GM12801 (cell line): Measurements from ENCODE around the gene TIMM44.

Experiments used
- TF ChIP-seq, protein P1 (sequence below): IDR thresholded peaks from one replicate; pipeline ENCODE4 v1.5.1; 2011; ENCODE audit warnings: control low read depth; ENCODE audit not compliant: insufficient read length; ENCODE audit errors: extremely low read depth

TIMM44 gene

DNA sequence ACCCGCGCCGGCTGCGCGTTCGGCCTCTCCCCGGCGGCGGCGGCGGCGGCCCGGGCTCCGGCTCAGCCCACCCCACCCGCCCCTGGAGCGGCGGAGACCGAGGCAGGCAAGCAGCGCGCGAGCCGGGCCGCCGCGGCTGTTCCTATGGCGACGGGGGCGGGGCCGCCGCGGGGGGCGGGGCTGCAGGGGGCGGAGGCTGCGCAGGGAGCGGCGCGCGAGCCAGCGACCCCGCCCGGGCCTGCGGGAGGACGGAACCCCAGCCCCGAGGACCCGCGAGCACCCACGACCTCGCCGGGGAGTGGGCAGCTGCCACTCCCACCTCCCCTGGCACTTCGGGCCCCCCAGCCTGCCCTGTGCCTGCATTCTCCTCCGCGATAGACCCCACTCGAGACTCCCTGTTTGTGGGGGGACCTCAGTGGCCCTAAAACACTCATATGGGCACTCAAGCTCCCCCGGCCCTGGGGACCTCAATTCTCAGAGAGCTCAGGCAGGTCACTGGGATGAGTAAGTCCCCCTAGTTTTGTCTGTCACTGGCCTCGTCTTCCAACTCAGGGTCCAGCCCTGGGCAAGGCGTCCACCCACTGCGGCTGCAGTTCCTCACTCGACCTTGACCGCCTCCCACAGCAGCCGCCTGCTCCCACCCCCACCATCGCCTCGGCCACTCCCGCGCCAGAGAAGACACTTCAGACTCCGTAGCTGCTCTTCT lies 17.3 kb downstream of the TIMM44 start, which contains the start of gene CTXN1:
Gene CTXN1, minus strand, starts transcription at position 115 of the 706 bp plus-strand sequence. CDS start 597 bp downstream, outside the sequence.
- TF ChIP-seq, protein P1, sequence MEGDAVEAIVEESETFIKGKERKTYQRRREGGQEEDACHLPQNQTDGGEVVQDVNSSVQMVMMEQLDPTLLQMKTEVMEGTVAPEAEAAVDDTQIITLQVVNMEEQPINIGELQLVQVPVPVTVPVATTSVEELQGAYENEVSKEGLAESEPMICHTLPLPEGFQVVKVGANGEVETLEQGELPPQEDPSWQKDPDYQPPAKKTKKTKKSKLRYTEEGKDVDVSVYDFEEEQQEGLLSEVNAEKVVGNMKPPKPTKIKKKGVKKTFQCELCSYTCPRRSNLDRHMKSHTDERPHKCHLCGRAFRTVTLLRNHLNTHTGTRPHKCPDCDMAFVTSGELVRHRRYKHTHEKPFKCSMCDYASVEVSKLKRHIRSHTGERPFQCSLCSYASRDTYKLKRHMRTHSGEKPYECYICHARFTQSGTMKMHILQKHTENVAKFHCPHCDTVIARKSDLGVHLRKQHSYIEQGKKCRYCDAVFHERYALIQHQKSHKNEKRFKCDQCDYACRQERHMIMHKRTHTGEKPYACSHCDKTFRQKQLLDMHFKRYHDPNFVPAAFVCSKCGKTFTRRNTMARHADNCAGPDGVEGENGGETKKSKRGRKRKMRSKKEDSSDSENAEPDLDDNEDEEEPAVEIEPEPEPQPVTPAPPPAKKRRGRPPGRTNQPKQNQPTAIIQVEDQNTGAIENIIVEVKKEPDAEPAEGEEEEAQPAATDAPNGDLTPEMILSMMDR: no peak

GRCh38 chr19:7925171-7925851 lies 18.2 kb downstream of the TIMM44 start:
- TF ChIP-seq, protein P1: no peak

DNA sequence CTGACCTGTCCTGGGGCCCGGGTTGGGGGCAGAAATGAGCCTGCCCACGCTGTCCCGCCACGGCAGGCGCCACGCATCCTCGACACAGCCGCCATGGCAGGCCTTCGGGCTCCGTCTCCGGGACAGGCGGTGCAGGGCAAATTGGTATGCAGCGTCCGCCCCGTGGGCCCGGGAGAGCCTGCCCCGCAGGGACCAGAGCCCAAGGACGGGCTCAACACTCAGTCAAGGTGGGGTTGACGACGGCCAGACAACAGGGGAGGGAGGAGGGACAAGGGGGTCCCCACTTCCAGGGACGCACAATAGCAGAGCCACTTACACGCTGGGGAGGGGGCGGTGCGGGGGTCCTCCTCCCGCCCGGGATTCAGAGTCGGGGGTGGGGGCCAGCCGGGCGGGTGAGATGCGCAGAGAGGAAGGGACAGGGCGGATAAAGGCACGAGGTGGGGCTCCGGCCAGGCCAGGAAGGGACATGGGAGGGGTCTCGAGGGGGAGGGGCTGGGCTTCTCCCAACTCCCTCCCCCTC lies 18.8 kb downstream of the TIMM44 start:
- TF ChIP-seq, protein P1: no peak

GRCh38 chr19:7924241-7924640 lies 19.2 kb downstream of the TIMM44 start:
- TF ChIP-seq, protein P1: no peak

- TF ChIP-seq, protein P1: no peak
Measured at GRCh38 chr19:7923295-7924191, 19.9 kb downstream of the TIMM44 start.

- TF ChIP-seq, protein P1: no peak
Measured at GRCh38 chr19:7922836-7923195, 20.6 kb downstream of the TIMM44 start.
